Transverse colon (tissue), 4 donors: ENCODE measurements around the gene GLRX. TPM values are rescaled to one million over a fixed set of nuclear protein-coding genes. Genes with fewer than 3 reads are reported as not detected.

Experiments
- DNase-seq: peaks from one replicate; pipeline ENCODE4 v3.0.0-alpha.2; 2019
- H3K27ac ChIP-seq, 4 donors: fragments of 200-600 bp; sonication (generic); 2 replicates each; pipeline ENCODE4 v1.5.1; 2016 to 2018; ENCODE audit warnings: inconsistent platforms in 4 of 4
- H3K27me3 ChIP-seq: fragments of 200-600 bp; sonication (generic); 2 replicates; pipeline ENCODE4 v1.5.1; 2017; ENCODE audit warnings: inconsistent platforms
- H3K36me3 ChIP-seq, 4 donors: fragments of 200-600 bp; sonication (generic); 2 replicates each; pipeline ENCODE4 v1.5.1; 2017 to 2019; ENCODE audit warnings: inconsistent platforms in 4 of 4
- H3K4me1 ChIP-seq, 4 donors: fragments of 200-600 bp; sonication (generic); 2 replicates each; pipeline ENCODE4 v1.5.1; 2017 to 2020; ENCODE audit warnings: inconsistent platforms in 4 of 4
- H3K4me3 ChIP-seq, 4 donors: fragments of 200-600 bp; sonication (generic); 1 replicate in 1 of 4; 2 replicates in 3 of 4; pipeline versions ENCODE4 v1.5.1 to v1.6.1; 2017 to 2019; ENCODE audit warnings: inconsistent platforms in 4 of 4
- H3K9me3 ChIP-seq, 2 donors: fragments of 200-600 bp; sonication (generic); 2 replicates each; pipeline ENCODE4 v1.5.1; 2017 to 2019; ENCODE audit warnings: inconsistent platforms in 2 of 2
- CTCF ChIP-seq, 5 experiments: fragments of 200-600 bp in 3 of 5; fragments of 450-650 bp in 2 of 5; sonication (generic) in 3 of 5; IDR thresholded peaks; 1 replicate in 2 of 5; 2 replicates in 3 of 5; pipeline ENCODE4 v1.5.1; 2016 to 2017; ENCODE audit warnings: antibody characterized with exemption in 5 of 5, inconsistent platforms in 3 of 5, mild to moderate bottlenecking in 2 of 5, moderate library complexity in 1 of 5
- EP300 ChIP-seq: sonication (generic); formaldehyde crosslinking; IDR thresholded peaks from one replicate; pipeline ENCODE4 v1.6.1; 2017; ENCODE audit warnings: antibody characterized with exemption, low read depth
- POLR2A ChIP-seq: fragments of 450-650 bp; IDR thresholded peaks from one replicate; pipeline ENCODE4 v1.6.1; 2016; ENCODE audit warnings: antibody characterized with exemption, mild to moderate bottlenecking, moderate library complexity
- POLR2AphosphoS5 ChIP-seq, 3 donors: sonication (generic); formaldehyde crosslinking; IDR thresholded peaks; one replicate each; pipeline ENCODE4 v1.6.1; 2016; ENCODE audit warnings: antibody characterized with exemption in 3 of 3
- WGBS, 2 donors: methylation state at CpG; one replicate each; pipeline ENCODE4 v1.1.5; 2018; ENCODE audit warnings: low coverage in 1 of 2; 5-methylcytosine and 5-hydroxymethylcytosine counted together
- in situ Hi-C, 4 donors: fragments of 200-750 bp; cut with MboI; loops; one replicate each; pipeline versions ENCODE4 v1.15.0 to v1.15.1; 2017; ENCODE audit warnings: low sequenced_read_pairs in 3 of 4, low pct_ligation_motif_present in 1 of 4, low pct_unique_long_range_greater_than_20kb in 1 of 4
- intact Hi-C: fragments of 100-400 bp; cut with DNase I; formaldehyde crosslinking; loops from one replicate; pipeline ENCODE4 v1.15.1; 2023; ENCODE audit warnings: low total_unique reads
- total RNA-seq, 4 donors: library from RNA; depleted of rRNA; stranded (reverse); fragments of >200 nt; gene quantifications; one replicate each; pipeline ENCODE4 v1.1.0, GENCODE V29; 2016

Gene GLRX
- total RNA-seq, 4 donors from 2014 or later: 50.5 to 112 (median 64.4) TPM

DNA sequence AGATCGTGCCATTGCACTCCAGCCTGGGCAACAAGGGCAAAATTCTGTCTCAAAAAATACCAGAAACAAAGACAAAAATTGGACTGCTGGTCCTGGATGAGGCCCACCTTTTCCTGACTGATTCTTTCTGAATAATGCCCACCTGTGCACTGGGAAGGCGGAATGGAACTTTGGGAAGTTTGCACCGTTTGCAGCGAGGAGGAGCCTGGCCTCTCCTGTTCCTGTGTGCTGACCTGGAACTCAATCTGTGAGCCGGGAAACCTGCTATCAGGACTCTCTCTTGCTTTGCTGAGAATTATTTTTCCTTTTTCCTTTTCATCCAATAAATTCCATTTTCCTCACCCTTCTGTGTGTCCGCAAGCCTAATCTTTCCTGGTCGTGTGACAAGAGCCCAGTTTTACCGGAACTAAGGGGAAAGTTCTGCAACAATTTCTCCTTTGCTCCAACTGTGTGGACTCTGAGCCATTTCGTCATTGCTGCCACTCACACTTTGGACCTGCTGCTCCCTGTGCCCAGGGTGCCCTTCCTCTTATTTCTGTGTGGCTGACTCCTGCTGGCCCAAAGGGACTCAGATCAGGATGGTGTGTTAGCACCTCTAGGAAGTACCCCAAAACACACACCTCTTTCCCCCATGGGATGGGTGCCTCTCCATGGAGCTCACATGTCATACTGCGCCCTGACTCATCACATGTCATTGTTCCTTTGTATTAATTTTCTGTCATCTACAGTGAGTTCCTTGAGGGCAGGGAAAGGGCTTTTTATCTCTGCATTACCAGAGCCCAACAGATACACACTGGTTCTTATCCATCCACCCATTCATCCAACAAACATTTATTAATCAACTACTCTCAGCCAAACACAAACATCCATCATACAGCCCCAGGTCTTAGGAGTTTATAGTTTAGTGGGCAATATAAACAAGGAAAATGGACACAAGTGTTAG is 4.7 kb upstream of the GLRX start:
- no peaks in the 10 kb centered on the region for H3K27me3 ChIP-seq
- TF ChIP-seq POLR2AphosphoS5 (IDR thresholded peaks at IDR 0.05) (peak in 2 of 3 donors; percentile 65 to 66), EP300 (no peak), POLR2A (peak; percentile 51), CTCF (IDR thresholded peaks at IDR 0.05) (peak in 1 of 5 experiments; percentile 8)
- H3K36me3 ChIP-seq: no peaks in the 10 kb centered on the region
- 63% methylated on average over 10 of the region's 10 CpGs; no CpG with 5 or more reads in 1 of the 2 donors for WGBS, 2 donors
- no peaks in the 10 kb centered on the region for H3K9me3 ChIP-seq
- H3K27ac ChIP-seq: peak overlapping the region; percentile 59 to 79 (median 70)
- in situ Hi-C loops (no loop called here), intact Hi-C loops (no loop called here)
- peaks cover 6 to 48% (median 34%) of the 10 kb centered on the region in 4 donors for H3K4me1 ChIP-seq
- H3K4me3 ChIP-seq: no peak overlapping the region
- peak; percentile 80 for DNase-seq

- Histone ChIP-seq H3K36me3 (no peaks in the 10 kb centered on the region), H3K4me3 (no peak overlapping the region), H3K27me3 (no peaks in the 10 kb centered on the region), H3K4me1 (peaks cover 6 to 61% (median 47%) of the 10 kb centered on the region in 4 donors), H3K27ac (peak overlapping the region in 1 of 4 donors; percentile 73), H3K9me3 (no peaks in the 10 kb centered on the region)
- TF ChIP-seq CTCF (IDR thresholded peaks at IDR 0.05) (no peak), EP300 (no peak), POLR2AphosphoS5 (IDR thresholded peaks at IDR 0.05) (no peak)
- in situ Hi-C loops: no loop called here
- DNase-seq: no peak
- intact Hi-C loops: no loop called here
- 69 to 86% methylated on average over 1 to 3 of the region's 3 CpGs for WGBS, 2 donors
Measured at GRCh38 chr5:95825495-95825894, 3.0 kb upstream of the GLRX start.

GRCh38 chr5:95824747-95825146 is 2.2 kb upstream of the GLRX start:
- H3K4me3 ChIP-seq: no peak overlapping the region
- no peak for DNase-seq
- in situ Hi-C loops: no loop called here
- no peaks in the 10 kb centered on the region for H3K9me3 ChIP-seq
- no peaks in the 10 kb centered on the region for H3K27me3 ChIP-seq
- H3K27ac ChIP-seq: peak overlapping the region; percentile 92 to 94 (median 93)
- TF ChIP-seq CTCF (IDR thresholded peaks at IDR 0.05): no peak
- no peak for TF ChIP-seq EP300
- TF ChIP-seq POLR2AphosphoS5 (IDR thresholded peaks at IDR 0.05): no peak
- TF ChIP-seq POLR2A: no peak
- no peaks in the 10 kb centered on the region for H3K36me3 ChIP-seq
- 93 to 94% methylated on average over 4 to 5 of the region's 5 CpGs for WGBS, 2 donors
- intact Hi-C loops: no loop called here
- peaks cover 6 to 68% (median 49%) of the 10 kb centered on the region in 4 donors for H3K4me1 ChIP-seq

- Histone ChIP-seq H3K9me3 (no peaks in the 10 kb centered on the region), H3K36me3 (no peaks in the 10 kb centered on the region), H3K4me1 (peaks cover 9 to 76% (median 54%) of the 10 kb centered on the region in 4 donors), H3K4me3 (peak overlapping the region in 2 of 4 donors; percentile 5 to 70), H3K27ac (peak overlapping the region; percentile 92 to 94 (median 93)), H3K27me3 (no peaks in the 10 kb centered on the region)
- DNase-seq: peak; percentile 69
- intact Hi-C loops: no loop called here
- in situ Hi-C loops: no loop called here
- WGBS, 2 donors: 12 to 20% methylated on average over 6 to 12 of the region's 12 CpGs
- TF ChIP-seq CTCF (IDR thresholded peaks at IDR 0.05): no peak
- peak; percentile 35 for TF ChIP-seq POLR2A
- peak in 1 of 3 donors; percentile 71 for TF ChIP-seq POLR2AphosphoS5 (IDR thresholded peaks at IDR 0.05)
Measured at GRCh38 chr5:95823738-95824609, 1.4 kb upstream of the GLRX start.
